Measurements from ENCODE around the gene THRAP3. TPM values are rescaled to one million over a fixed set of nuclear protein-coding genes. Genes with fewer than 3 reads are reported as not detected.

THRAP3 gene
- total RNA-seq, 1 experiment from 2014 or later, result 55.7 TPM

GRCh38 chr1:36352125-36352909, 128.1 kb downstream of the THRAP3 start:
- Histone ChIP-seq H2AFZ (ENCODE audit: low read length) (no peak overlapping the region), H3K4me3 (ENCODE audit: low read length) (no peak overlapping the region), H3K27ac (ENCODE audit: low read length) (peak overlapping the region; percentile 92), H3K36me3 (ENCODE audit: low read depth, low read length) (peaks cover 18% of the 10 kb centered on the region), H3K79me2 (ENCODE audit: low read length) (no peaks in the 10 kb centered on the region), H3K9ac (ENCODE audit: low read length) (peak overlapping the region; percentile 67), H4K20me1 (ENCODE audit: low read length) (no peaks in the 10 kb centered on the region), H3K4me2 (ENCODE audit: low read length) (peak overlapping the region; percentile 70), H3K9me2 (replicated peaks; ENCODE audit: low read length) (no peaks in the 10 kb centered on the region), H3K4me1 (ENCODE audit: insufficient read depth, low read length) (peaks cover 49% of the 10 kb centered on the region), H3F3A (ENCODE audit: low read length, unreplicated experiment) (no peaks in the 10 kb centered on the region), H3K27me3 (ENCODE audit: low read length) (no peaks in the 10 kb centered on the region), H3K9me3 (ENCODE audit: low read length) (no peaks in the 10 kb centered on the region)
- ATAC-seq, result no peak
- ChIA-PET CTCF (interaction anchor here (2.3 kb wide), 1 partner anchor 52 kb away, joined by 11 read pairs; no protein-coding TSS in a partner anchor), POLR2A (ENCODE audit: unreplicated experiment) (interaction anchor here (0.6 kb wide), 2 partner anchors 32 to 88 kb away, joined by 3 to 4 read pairs; no protein-coding TSS in a partner anchor)
- peak; percentile 35 for DNase-seq
- BruUV-seq (replicated peaks), result no TSS peak
- peak; percentile 40; the same call in 1 of the 2 replicates for TF ChIP-seq CTCF (conservative IDR thresholded peaks at IDR 0.05; ENCODE audit: low read depth, low read length)
- TF ChIP-seq EZH2phosphoT487 (IDR thresholded peaks at IDR 0.05; ENCODE audit: borderline replicate concordance, low read length), result no peak
- intact Hi-C loops (cut with micrococcal nuclease), result no loop called here

- Histone ChIP-seq H3K79me2 (ENCODE audit: low read length) (no peaks in the 10 kb centered on the region), H4K20me1 (ENCODE audit: low read length) (no peaks in the 10 kb centered on the region), H3K4me1 (ENCODE audit: insufficient read depth, low read length) (peaks cover 49% of the 10 kb centered on the region), H3K9ac (ENCODE audit: low read length) (peak overlapping the region; percentile 19; the same call in 1 of the 2 replicates), H3K4me3 (ENCODE audit: low read length) (no peak overlapping the region), H3F3A (ENCODE audit: low read length, unreplicated experiment) (no peaks in the 10 kb centered on the region), H3K9me2 (replicated peaks; ENCODE audit: low read length) (no peaks in the 10 kb centered on the region), H3K27ac (ENCODE audit: low read length) (peak overlapping the region; percentile 92), H2AFZ (ENCODE audit: low read length) (no peak overlapping the region), H3K4me2 (ENCODE audit: low read length) (peak overlapping the region; percentile 70), H3K9me3 (ENCODE audit: low read length) (no peaks in the 10 kb centered on the region), H3K36me3 (ENCODE audit: low read depth, low read length) (peaks cover 17% of the 10 kb centered on the region), H3K27me3 (ENCODE audit: low read length) (no peaks in the 10 kb centered on the region)
- TF ChIP-seq CTCF (conservative IDR thresholded peaks at IDR 0.05; ENCODE audit: low read depth, low read length), result no peak
- no peak for TF ChIP-seq EZH2 (IDR thresholded peaks at IDR 0.05; ENCODE audit: low read length, unreplicated experiment)
- no peak for TF ChIP-seq EZH2phosphoT487 (IDR thresholded peaks at IDR 0.05; ENCODE audit: borderline replicate concordance, low read length)
- DNase-seq (peak; percentile 78), ATAC-seq (peak; percentile 58)
- POLR2A ChIA-PET (ENCODE audit: unreplicated experiment), result interaction anchor here (0.6 kb wide), 2 partner anchors 31 to 87 kb away, joined by 3 to 4 read pairs; no protein-coding TSS in a partner anchor
- CTCF ChIA-PET, result interaction anchor here (0.9 kb wide), 1 partner anchor 10 kb away, joined by 4 read pairs; no protein-coding TSS in a partner anchor
- no TSS peak for BruUV-seq (replicated peaks)
- intact Hi-C loops (cut with micrococcal nuclease), result no loop called here
Measured at GRCh38 chr1:36352910-36353878, 129.0 kb downstream of the THRAP3 start.

Data from PC-3 (cell line).